ENCODE data around the gene XCL2.

DNA sequence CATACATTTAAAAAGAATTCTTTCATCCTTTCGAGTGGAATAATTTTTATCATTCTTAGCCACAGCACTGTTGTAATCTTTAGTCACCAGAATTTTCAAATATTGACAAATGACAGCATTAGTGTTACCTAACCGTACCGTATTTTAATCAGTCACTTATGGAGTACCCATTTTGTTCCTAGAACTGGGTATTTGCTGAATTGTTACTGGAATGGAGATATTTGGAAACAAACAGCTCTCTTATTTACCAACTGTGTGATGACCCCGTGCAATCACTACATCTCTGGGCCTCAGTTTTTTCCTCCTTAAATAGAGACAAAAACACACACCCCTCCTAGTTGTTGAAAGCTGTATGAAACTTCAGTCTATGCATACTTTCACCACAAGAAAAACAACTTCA is 7.9 kb upstream of the XCL2 start:
- TF ChIP-seq POLR2AphosphoS5 (IDR thresholded peaks at IDR 0.05; ENCODE audit: low read depth, low read length) (no peak), SIN3A (IDR thresholded peaks at IDR 0.05; ENCODE audit: borderline replicate concordance, insufficient read depth, low read depth, low read length) (no peak), TCF7L2 (IDR thresholded peaks at IDR 0.05; ENCODE audit: low read depth, low read length) (no peak)
- TF ChIP-seq, protein P1, sequence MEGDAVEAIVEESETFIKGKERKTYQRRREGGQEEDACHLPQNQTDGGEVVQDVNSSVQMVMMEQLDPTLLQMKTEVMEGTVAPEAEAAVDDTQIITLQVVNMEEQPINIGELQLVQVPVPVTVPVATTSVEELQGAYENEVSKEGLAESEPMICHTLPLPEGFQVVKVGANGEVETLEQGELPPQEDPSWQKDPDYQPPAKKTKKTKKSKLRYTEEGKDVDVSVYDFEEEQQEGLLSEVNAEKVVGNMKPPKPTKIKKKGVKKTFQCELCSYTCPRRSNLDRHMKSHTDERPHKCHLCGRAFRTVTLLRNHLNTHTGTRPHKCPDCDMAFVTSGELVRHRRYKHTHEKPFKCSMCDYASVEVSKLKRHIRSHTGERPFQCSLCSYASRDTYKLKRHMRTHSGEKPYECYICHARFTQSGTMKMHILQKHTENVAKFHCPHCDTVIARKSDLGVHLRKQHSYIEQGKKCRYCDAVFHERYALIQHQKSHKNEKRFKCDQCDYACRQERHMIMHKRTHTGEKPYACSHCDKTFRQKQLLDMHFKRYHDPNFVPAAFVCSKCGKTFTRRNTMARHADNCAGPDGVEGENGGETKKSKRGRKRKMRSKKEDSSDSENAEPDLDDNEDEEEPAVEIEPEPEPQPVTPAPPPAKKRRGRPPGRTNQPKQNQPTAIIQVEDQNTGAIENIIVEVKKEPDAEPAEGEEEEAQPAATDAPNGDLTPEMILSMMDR (IDR thresholded peaks at IDR 0.05), result no peak
- TF ChIP-seq, protein P2, sequence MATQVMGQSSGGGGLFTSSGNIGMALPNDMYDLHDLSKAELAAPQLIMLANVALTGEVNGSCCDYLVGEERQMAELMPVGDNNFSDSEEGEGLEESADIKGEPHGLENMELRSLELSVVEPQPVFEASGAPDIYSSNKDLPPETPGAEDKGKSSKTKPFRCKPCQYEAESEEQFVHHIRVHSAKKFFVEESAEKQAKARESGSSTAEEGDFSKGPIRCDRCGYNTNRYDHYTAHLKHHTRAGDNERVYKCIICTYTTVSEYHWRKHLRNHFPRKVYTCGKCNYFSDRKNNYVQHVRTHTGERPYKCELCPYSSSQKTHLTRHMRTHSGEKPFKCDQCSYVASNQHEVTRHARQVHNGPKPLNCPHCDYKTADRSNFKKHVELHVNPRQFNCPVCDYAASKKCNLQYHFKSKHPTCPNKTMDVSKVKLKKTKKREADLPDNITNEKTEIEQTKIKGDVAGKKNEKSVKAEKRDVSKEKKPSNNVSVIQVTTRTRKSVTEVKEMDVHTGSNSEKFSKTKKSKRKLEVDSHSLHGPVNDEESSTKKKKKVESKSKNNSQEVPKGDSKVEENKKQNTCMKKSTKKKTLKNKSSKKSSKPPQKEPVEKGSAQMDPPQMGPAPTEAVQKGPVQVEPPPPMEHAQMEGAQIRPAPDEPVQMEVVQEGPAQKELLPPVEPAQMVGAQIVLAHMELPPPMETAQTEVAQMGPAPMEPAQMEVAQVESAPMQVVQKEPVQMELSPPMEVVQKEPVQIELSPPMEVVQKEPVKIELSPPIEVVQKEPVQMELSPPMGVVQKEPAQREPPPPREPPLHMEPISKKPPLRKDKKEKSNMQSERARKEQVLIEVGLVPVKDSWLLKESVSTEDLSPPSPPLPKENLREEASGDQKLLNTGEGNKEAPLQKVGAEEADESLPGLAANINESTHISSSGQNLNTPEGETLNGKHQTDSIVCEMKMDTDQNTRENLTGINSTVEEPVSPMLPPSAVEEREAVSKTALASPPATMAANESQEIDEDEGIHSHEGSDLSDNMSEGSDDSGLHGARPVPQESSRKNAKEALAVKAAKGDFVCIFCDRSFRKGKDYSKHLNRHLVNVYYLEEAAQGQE (IDR thresholded peaks at IDR 0.05; ENCODE audit: insufficient read depth in 1 of 2, low read depth in 2 of 2, low read length in 1 of 2), result no peak

All from Panc1 (cell line).